HG03196 (cell line): ENCODE results near the gene GRB10.

ENCODE experiments used
- ATAC-seq: cut with Tn5 transposase; IDR thresholded peaks from one replicate; pipeline ENCODE4 v1.9.1; 2021; ENCODE audit not compliant: unreplicated experiment

The GRB10 gene

DNA sequence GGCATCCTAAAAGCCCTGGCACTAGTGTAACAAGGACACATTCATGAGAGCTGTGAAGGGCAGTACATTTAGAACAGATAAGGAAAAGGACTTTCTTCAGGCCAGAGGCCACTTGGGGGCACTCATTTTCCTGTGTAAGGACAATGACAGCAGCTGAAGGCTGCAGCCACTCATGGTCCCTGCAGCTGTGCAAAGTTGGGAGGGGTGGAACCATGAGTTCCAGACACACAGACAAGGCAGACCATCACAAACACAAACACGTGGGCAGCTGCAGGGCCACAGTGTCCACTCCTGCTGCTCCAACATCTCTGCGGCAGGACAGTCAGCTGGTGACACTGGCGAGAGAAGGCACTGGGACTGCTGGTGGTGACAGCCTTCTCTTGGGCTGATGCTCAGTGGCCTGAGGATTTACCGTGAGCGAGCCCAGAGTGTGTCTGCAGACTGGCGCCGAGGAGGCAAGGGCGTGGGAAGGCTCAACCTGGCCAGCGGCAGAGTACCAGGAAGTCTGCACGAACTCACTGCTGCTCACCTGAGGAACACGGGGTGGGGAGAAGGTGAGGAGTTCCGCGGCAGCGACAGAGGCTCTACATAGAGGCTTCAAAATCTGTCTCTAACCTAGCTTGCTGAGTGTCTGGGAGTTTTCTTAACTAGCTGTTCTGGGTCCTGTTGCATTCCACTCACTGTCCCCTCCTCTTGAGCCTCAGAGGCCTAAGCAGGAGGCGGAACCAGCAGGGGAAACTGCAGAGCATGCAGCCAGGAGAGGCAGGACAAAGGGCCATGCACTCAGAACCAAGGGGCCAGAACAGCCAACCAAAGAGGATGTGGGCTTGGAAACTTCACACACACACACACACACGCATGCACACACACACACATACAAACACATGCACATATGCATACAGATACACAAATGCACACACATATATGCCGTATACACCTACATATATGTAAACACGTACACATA, 141.0 kb downstream of the GRB10 start:
- no peak for ATAC-seq

DNA sequence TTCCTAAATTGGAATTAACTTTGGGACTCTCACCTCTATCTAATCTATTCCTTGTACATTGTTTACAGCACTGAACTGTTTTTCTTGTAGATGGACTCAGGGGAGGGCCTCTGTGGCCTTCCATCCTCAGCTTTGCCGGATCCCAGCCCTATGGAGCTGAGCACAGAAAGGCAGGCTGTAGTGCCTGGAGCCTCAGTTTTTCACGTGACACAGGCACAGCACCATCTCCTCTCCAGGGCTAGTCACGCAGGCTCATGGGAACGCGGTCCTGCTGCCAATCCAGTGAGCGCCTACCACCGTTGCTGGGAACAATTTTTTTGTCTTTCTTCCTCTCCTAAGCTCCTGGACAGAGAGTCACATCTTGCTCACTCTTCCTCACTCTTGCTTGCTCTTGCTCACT, 141.9 kb downstream of the GRB10 start:
- no peak for ATAC-seq

DNA sequence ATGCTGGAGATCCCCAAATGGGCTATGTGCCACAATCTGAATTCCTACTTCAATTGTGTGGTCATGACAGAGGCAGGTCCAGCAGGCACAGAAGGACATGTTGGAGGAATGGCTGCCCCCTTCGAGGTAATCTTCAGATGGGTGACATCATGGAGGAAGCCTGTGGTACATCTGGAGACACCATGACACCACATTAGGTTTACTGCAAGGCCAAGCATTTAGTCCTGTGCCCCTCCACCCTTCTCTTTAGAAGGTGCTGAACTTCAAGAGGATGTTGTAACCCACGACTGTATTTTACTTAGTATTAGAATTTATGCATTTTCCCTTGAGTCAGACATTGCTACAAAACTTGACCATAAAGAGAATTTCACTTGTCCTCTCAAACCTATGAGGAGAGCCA, 142.4 kb downstream of the GRB10 start:
- ATAC-seq = no peak

DNA sequence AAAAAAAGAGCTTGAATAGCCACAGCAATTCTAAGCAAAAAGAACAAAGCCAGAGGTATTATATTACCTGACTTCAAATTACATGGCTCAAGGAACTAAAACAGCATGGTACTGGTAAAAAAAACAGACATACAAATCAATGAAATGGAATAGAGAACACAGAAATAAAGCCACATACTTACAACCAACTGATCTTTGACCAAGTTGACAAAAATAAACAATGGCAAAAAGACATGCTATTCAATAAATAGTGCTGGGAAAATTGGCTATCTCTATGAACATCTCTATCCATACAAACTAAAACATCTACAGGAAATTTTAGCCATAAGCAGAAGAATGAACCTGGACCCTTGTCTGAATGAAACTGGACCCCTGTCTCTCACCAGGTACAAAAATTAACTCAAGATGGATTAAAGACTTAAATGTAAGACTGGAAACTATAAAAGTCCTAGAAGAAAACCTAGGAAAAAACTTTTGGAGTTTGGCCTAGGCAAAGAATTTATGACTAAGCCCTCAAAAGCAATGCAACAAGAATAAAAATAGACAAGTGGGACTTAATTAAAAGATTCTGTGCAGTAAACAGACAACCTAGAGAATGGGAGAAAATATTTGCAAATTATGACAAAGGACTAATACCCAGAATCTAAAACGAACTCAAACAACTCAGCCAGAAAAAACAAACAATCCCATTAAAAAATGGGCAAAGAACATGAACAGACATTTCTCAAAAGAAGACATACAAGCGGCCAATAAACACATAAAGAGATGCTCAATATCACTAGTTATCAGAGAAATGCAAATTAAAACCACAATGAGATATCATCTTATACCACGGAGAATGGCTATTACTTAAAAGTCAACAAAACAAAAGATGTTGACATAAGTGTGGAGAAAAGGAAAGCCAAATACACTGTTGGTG, 144.7 kb downstream of the GRB10 start:
- ATAC-seq = no peak

DNA sequence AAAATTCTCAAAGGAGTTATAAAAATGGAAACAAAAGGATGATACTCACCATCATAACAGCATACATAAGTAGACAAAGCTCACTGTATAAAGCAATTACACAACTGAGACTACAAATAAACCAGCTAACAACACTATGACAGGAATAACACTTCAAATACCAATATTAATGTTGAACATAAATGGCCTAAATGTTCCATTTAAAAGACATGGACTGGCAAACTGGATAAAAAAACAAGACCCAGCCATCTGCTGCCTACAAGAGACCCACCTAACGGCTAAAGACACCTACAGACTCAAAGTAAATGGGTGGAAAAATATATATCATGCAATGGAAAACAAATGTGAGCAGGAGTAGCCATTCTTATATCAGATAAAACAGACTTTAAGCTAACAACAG, 148.3 kb downstream of the GRB10 start:
- no peak for ATAC-seq

DNA sequence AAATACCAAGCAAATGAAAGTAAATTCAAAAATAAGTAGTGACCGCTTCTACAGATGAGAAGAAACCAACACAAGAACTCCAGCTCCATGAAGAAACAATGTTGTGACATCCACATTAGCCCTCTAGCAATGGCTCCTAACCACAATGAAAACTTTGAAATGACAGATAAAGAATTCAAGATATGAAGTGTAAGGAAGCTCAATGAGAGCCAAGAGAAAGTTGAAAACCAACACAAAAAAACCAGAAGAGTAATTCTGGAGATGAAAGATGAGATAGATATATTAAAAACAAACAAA, 149.3 kb downstream of the GRB10 start:
- ATAC-seq = no peak

DNA sequence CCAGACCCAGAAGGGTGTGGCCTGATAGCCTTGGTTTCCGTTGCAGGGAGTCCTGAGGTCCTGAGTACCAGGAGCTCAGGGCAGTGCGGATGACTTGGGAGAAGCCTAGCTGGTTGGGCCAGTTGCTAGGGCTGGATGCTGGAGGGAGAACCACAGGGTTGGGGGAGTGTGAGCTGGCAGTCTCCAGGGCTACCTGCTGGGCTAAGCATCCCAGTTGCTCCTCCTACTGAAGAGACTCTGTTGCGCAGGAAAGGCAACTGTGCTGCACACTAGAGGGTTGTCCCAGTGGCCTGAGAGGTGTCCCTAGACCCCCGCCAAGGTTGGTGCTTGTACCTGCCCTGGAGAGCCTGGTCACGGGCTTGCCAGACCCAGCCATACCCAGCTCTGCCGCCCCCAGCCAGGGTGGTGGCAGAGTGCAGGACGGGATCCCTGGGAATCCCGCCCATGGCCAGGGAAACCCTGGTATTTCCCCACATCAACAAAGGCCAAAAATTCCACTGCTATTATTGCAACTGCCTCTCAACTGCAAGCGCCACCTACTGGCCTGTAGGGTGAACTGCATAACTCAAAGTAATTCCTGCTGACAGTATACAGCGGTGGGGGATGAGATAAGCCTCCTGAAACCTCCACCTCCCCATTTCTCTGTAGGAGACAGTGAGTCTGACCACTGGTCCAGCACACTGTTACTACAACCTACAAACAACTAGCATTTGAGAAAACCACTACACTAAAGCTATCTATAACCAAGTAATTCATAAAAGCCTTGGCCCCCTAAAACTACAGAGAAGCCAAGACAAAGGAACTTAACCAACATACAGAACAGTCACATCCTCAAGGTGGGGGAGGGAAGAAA, 149.9 kb downstream of the GRB10 start:
- peak; percentile 84 for ATAC-seq

DNA sequence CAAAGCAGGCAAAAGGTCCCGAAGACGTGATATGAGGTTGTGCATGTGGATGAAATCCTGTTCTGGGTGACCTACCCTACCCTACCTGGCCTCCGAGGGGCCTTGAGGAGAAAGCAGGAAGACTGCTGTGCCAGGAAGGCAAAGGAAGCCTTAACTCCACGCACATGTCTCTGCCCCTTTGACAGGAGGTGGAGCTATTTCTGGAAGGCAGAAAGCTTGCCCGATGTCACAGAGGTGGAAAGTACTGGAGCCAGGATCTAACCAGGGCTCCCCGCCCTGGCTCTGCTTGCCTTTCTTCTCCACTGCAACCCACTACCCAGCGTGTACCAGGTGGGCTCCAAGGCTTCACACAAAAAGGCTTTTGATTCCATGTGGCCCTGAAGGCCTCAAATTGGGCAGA, 151.1 kb downstream of the GRB10 start:
- ATAC-seq = no peak

DNA sequence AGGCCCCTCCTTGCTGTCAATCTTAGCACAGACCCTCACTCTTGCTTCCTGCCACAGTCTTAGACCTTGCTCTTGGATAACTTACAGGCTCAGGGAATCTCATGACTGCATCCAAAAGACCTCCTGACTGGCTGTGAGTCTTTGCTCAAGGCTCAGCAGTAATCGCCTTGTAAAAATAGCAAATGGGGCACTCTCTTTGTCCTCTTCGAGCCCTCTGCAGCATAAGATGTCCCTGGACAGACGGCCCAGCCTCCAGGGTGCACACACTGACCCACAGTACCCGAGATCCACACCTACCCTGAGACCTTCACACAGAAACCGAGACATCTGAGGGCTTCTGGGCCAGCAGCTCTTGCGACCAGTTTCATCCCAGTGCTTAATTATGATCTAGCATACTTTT, 151.6 kb downstream of the GRB10 start:
- ATAC-seq = no peak

DNA sequence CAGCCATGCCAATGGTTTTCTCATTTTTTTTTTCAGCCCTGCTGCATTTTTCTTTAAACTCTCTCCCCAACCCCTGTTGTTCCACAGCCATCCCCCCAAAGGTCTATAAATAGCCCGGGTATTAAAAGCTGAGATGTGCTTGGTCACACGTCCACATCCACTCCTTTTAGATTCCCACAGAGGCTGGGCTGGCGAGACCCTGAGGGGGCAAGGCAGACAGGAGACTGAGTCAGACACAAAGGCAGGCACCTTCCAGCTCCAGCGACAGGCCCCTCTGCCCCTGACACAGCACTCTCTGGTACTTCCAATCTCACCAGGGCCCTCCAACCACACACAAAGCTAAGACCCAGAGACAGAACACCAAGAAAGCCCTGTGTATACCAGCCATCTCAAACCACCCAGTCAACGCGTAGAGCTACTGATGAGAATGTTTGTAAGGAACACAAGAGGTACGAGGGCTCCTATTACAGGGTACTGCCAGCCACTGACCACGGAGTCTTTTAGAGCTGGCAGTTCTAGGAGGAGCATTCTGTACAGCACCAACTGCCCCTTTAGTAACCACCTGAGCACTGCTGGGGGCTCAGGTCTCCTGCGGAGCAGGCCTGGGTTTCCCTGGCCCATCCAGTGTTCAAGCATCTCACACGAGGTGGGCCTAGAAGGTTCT, 153.3 kb downstream of the GRB10 start:
- ATAC-seq = no peak

DNA sequence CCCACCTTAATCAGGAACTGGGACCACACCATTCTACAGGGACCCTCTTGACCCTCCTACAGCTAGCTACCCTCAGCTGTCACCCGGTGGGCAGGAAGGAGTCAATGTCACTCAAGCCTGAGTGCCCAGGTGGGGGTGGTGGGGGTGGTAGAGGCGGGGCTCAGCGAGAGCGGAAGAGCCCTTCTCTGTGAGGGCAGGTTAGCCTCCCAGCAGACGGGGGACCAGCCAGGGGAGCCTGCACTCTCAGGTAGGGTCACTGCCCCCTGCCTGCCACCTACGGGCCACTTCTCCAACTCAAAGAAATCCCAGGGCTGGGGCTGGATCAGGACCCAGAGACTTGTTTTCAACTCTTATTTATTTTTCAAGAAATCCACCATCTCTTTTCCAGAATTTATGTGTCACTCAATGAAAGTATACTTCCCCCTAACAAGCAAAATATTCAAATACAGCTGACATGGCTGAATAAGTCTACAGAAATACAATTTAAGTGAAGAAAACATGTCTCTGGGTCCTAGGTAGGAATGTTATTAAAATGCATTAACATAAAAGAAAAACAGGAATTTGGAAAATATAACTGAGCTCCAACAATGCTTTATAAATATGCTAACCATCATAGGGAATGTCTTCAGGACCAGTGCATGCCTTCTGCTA, 154.1 kb downstream of the GRB10 start:
- no peak for ATAC-seq

DNA sequence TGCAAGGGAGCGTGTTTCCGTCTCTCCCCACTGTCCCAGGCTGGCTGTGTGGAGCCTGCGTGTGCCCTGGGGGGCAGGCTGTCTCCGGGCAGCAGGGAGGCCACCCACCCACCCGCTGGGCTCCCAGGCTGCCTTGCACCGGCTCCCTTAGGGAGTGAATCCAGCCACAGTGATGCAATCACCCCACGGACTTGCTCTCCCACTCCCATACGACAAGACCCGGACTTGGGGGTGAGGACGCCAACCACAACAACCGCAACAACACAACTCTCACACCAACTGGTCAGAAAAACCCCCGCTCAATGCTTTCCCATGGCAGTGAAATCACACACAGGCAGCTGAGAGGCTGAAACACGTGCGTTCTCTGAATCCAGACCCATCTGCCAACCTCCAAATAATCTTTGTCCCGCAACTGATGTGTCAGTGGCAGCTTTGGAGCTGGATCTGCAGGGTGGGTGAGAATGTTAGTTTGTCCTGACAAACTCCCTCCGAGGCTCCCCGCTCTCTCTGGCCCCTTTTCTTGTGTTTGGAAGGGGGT, 154.8 kb downstream of the GRB10 start:
- ATAC-seq = no peak

DNA sequence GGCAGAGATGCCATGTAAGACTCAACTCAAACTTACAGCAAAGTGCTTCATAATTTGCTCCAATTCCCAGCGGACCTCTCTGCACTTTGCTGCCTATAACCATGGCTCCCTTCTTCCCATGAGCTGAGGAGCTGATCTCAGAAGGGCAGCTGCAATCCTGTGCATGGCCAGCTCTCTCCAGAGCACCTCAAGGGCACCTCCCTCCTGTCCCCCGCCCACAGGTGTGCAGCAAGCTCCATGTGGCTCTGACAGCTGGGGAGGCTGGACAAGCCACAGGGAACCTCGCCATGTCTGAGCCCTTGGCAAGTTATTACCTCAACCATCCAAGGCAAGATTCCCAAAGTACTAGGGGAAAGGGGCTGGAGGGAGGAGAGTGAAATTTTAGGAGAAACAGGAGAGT, 156.4 kb downstream of the GRB10 start:
- ATAC-seq = no peak

DNA sequence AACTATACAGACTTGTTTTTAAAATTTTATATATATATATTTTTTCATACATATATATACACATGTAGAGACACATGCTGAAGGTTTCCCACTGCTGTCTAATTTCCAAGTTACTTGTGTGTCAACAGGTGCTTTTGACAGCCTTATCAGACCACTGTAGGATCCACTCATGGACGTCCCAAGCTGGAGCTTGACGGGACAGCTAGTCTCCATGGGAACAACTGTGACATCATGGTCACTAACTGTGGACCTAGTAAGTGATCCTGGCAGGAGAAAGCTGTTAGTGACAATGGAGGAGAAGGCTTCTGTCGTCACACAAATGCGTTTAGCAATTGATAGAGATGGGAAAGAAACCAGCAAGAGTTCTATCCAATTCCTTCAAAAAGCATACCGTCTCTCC, 157.3 kb downstream of the GRB10 start:
- no peak for ATAC-seq

DNA sequence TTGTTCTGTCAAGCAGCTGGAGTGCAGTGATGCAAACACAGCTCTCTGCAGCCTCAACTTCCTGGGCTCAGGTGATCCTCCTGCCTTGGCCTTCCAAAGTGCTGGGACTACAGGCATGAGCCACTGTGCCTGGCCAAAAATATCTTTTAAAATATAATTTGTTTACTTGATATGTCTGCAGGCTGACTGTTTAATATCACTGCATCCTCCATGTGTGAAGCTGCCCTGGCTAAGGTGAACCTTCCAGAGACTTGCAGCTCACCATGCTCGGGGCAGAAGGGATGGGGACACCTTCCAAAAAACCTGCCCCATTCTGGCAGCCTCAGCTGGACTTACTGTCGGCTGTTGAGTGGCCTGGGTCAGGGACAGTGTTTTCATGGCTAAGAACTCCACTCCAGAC, 159.9 kb downstream of the GRB10 start:
- ATAC-seq = no peak

DNA sequence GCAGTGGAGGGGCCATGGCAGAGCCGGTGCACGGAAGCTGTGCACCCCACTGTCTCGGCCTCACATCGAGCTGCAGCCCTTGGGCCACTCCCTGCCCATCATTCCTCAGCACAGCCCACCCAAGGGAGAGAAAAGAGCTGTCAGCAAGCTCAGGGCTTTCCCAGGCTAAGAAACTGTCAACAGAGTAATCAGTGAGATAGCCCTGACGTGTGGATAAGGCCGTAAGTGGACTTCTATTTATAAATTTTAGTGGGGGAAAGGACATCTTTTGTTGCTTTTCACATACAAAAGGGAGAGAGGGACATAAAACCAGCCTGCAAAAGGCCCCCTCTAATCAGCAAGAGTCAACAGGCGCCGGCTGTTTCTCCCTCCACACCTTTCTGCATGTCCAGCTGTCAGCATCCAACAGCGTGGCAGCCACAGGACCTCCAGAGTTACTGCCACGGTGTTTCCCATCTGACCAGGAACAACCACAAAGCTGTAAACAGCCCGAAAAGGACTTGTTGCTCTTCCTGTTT, 160.7 kb downstream of the GRB10 start:
- no peak for ATAC-seq

DNA sequence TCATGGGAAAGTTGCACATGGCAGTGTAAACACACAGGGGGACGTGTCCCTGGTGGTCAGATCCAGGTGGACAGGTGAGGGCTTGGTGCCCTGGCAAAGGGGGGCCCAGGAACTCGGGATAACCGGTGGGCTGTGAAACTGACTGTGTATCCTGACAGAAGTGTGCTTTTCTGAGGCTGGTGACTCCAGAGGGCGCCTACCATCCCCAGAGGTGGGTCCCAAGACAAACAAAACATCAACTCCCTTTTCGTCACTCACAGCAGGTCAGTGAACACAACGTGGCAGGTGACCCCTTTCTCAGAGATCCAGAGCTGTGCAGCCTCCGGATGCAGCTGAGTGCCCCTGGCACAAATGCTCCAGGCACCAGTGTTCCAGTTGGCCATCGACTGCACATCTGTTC, 161.5 kb downstream of the GRB10 start:
- no peak for ATAC-seq

DNA sequence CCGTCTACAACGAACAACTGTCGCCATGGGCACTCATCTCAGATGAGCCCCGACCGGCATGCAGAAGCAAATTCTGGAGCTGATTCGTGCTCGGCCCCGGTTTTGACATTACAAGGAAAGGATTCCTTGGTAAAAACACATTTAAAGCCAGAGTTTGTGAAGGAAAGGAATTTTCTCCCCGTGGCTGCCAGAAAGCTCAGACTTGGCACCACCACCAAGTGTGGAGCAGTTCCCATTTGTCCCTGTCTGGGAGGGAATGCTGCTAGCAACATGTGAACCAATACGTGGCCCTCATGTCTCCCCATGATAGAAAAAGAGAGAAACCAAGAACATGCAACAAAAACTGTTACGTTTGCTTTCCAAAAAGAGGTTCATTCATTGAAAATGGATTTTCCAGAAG, 162.3 kb downstream of the GRB10 start:
- no peak for ATAC-seq

DNA sequence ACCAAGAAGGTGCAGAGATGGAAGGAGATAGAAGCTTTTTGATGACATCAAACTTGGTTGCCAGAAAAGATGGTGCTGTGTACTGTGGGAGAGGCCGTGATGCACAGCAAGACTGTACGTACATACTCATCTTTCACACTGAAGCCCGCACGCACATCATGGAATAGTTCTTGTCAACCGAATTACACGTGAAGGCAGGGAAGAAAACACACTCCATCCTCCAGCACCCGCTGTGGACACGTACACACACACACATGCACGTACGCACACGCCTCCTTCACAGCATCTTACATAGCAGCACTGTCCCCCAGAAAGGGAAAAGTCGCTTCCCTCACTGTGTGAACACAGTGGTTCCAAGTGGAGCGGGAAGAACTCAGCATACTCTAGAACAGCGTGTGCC, 163.0 kb downstream of the GRB10 start:
- ATAC-seq = no peak

DNA sequence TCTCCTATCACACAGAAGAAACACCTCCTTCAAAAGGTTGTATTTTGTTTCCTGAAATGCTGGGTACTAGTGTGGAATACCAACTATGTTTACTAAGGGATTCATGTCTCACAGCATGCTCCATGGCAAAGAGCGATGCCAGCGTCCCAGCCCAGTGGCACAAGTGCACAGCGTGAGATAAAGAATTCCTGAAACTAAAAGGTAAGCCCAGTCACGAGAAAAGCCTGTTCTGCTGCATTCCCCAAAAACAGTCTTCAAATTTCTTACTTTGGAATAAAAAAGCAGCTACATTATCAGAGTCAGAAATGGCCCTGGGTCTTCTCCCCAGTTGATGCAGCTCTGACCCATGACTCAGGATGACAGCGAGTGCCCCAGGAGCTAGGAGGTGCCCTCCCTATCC, 164.4 kb downstream of the GRB10 start:
- no peak for ATAC-seq
